Glutamatergic neuron (in vitro differentiated cells): ENCODE data around the gene POLR3G. TPM values are rescaled to one million over a fixed set of nuclear protein-coding genes. Genes with fewer than 3 reads are reported as not detected.

ENCODE experiments used
- total RNA-seq: library from RNA; stranded (reverse); fragmentation: NEBNext Ultra II Directional; extraction: Animal tissue kit (Norgen Biotek cat#: 25700); gene quantifications from one replicate; pipeline ENCODE4 v1.2.1, GENCODE V29; 2021; ENCODE audit not compliant: unreplicated experiment

The POLR3G gene
- total RNA-seq, 1 donor from 2014 or later, result 3.9 TPM

Other genes with a start within 250 kb of the POLR3G start
- gene CETN3, start 65.1 kb upstream of the POLR3G start, total RNA-seq, result 28.7 TPM
- gene MBLAC2, start 93 bp upstream of the POLR3G start, total RNA-seq, result 2.6 TPM
- gene LYSMD3, start 54.7 kb downstream of the POLR3G start, total RNA-seq, result 7.8 TPM
- 18.2 TPM for gene ADGRV1, start 83.9 kb downstream of the POLR3G start, total RNA-seq